ENCODE measurements around the gene ETFA.

ETFA gene

GRCh38 chr15:76343313-76343996, 32.2 kb upstream of the ETFA start:
- Mint-ChIP-seq H3K36me3 (ENCODE audit: low read depth) (peaks cover 15% of the 10 kb centered on the region), H3K4me1 (ENCODE audit: low read depth) (peaks cover 45% of the 10 kb centered on the region), H3K27ac (no peak overlapping the region), H3K4me3 (no peak overlapping the region), H3K9me3 (no peaks in the 10 kb centered on the region), H3K27me3 (peaks cover 84% of the 10 kb centered on the region)

DNA sequence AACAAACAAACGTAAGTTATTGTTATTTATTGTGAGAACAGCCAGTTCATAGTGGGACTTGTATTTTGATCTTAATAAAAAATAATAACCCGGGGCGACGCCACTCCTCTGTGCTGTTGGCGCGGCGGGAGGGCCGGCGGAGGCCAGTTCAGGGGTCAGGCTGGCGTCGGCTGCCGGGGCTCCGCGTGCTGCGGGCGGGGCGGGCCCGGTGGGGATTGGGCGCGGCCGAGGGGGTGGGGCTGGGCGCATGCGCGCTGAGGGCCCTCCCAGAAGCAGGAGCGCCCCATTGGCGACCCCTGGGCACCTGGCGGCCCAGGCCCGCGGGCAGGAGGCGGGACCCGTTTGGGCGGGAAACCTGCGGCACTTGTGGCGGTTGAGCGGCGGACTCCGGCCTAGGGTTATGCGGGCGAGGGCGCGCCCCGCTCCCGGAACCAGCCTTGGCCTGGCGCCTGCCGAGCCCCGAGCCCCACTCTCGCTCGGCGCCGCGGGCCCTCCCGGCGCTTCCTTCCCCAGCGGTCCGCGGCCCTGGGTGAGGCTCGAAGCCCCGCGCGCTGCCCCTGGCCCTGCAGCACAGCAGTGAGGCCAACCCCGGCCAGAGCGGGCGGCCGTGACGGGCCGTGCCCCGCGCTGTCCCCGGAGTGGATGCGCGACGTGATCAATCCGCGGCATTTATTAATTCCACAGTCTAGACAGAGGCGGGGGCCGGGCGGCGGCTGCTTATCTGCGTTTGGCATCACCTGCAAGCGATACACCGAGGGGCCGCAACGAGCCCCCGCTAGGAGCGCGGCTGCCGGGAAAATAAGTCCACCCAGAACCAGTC, 31.3 kb upstream of the ETFA start:
- Mint-ChIP-seq H3K4me1 (ENCODE audit: low read depth) (peaks cover 46% of the 10 kb centered on the region), H3K36me3 (ENCODE audit: low read depth) (peaks cover 7% of the 10 kb centered on the region), H3K4me3 (peak overlapping the region; percentile 59), H3K27me3 (peaks cover 78% of the 10 kb centered on the region), H3K27ac (no peak overlapping the region), H3K9me3 (no peaks in the 10 kb centered on the region)

GRCh38 chr15:76342058-76342381, 30.8 kb upstream of the ETFA start:
- no peak overlapping the region for H3K27ac Mint-ChIP-seq
- peaks cover 50% of the 10 kb centered on the region for H3K4me1 Mint-ChIP-seq (ENCODE audit: low read depth)
- H3K9me3 Mint-ChIP-seq, result no peaks in the 10 kb centered on the region
- peak overlapping the region; percentile 59 for H3K4me3 Mint-ChIP-seq
- H3K27me3 Mint-ChIP-seq, result peaks cover 81% of the 10 kb centered on the region
- peaks cover 6% of the 10 kb centered on the region for H3K36me3 Mint-ChIP-seq (ENCODE audit: low read depth)

DNA sequence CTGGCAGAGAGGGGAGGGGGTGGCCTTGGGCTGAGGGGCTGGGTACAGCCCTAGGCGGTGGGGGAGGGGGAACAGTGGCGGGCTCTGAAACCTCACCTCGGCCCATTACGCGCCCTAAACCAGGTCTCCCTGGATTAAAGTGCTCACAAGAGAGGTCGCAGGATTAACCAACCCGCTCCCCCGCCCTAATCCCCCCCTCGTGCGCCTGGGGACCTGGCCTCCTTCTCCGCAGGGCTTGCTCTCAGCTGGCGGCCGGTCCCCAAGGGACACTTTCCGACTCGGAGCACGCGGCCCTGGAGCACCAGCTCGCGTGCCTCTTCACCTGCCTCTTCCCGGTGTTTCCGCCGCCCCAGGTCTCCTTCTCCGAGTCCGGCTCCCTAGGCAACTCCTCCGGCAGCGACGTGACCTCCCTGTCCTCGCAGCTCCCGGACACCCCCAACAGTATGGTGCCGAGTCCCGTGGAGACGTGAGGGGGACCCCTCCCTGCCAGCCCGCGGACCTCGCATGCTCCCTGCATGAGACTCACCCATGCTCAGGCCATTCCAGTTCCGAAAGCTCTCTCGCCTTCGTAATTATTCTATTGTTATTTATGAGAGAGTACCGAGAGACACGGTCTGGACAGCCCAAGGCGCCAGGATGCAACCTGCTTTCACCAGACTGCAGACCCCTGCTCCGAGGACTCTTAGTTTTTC, 30.2 kb upstream of the ETFA start:
- peak overlapping the region; percentile 59 for H3K4me3 Mint-ChIP-seq
- H3K4me1 Mint-ChIP-seq (ENCODE audit: low read depth), result peaks cover 52% of the 10 kb centered on the region
- no peak overlapping the region for H3K27ac Mint-ChIP-seq
- peaks cover 83% of the 10 kb centered on the region for H3K27me3 Mint-ChIP-seq
- H3K9me3 Mint-ChIP-seq, result no peaks in the 10 kb centered on the region
- peaks cover 6% of the 10 kb centered on the region for H3K36me3 Mint-ChIP-seq (ENCODE audit: low read depth)

DNA sequence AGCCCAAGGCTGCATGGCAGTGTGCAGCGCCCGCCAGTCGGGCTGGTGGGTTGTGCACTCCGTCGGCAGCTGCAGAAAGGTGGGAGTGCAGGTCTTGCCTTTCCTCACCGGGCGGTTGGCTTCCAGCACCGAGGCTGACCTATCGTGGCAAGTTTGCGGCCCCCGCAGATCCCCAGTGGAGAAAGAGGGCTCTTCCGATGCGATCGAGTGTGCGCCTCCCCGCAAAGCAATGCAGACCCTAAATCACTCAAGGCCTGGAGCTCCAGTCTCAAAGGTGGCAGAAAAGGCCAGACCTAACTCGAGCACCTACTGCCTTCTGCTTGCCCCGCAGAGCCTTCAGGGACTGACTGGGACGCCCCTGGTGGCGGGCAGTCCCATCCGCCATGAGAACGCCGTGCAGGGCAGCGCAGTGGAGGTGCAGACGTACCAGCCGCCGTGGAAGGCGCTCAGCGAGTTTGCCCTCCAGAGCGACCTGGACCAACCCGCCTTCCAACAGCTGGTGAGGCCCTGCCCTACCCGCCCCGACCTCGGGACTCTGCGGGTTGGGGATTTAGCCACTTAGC, 29.6 kb upstream of the ETFA start:
- Mint-ChIP-seq H3K4me1 (ENCODE audit: low read depth) (peaks cover 56% of the 10 kb centered on the region), H3K4me3 (peak overlapping the region; percentile 84), H3K36me3 (ENCODE audit: low read depth) (peaks cover 6% of the 10 kb centered on the region), H3K27ac (peak overlapping the region; percentile 26), H3K9me3 (no peaks in the 10 kb centered on the region), H3K27me3 (peaks cover 86% of the 10 kb centered on the region)

DNA sequence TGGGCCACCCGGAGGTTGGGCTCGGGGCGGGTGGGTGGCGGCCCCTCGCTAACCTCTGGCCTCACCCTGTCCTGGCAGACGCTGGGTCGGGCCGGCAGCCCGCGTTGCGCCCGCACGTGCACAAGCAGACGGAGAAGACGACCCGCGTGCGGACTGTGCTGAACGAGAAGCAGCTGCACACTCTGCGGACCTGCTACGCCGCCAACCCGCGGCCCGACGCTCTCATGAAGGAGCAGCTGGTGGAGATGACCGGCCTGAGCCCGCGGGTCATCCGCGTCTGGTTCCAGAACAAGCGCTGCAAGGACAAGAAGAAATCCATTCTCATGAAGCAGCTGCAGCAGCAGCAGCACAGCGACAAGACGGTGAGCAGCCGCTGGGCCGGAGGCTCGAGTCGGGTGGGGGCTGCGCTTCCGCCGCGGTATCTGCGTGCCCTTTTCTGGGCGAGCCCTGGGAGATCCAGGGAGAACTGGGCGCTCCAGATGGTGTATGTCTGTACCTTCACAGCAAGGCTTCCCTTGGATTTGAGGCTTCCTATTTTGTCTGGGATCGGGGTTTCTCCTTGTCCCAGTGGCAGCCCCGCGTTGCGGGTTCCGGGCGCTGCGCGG, 29.0 kb upstream of the ETFA start:
- Mint-ChIP-seq H3K4me3 (peak overlapping the region; percentile 84), H3K27ac (peak overlapping the region; percentile 72), H3K36me3 (ENCODE audit: low read depth) (peaks cover 6% of the 10 kb centered on the region), H3K4me1 (ENCODE audit: low read depth) (peaks cover 58% of the 10 kb centered on the region), H3K27me3 (peaks cover 86% of the 10 kb centered on the region), H3K9me3 (no peaks in the 10 kb centered on the region)

DNA sequence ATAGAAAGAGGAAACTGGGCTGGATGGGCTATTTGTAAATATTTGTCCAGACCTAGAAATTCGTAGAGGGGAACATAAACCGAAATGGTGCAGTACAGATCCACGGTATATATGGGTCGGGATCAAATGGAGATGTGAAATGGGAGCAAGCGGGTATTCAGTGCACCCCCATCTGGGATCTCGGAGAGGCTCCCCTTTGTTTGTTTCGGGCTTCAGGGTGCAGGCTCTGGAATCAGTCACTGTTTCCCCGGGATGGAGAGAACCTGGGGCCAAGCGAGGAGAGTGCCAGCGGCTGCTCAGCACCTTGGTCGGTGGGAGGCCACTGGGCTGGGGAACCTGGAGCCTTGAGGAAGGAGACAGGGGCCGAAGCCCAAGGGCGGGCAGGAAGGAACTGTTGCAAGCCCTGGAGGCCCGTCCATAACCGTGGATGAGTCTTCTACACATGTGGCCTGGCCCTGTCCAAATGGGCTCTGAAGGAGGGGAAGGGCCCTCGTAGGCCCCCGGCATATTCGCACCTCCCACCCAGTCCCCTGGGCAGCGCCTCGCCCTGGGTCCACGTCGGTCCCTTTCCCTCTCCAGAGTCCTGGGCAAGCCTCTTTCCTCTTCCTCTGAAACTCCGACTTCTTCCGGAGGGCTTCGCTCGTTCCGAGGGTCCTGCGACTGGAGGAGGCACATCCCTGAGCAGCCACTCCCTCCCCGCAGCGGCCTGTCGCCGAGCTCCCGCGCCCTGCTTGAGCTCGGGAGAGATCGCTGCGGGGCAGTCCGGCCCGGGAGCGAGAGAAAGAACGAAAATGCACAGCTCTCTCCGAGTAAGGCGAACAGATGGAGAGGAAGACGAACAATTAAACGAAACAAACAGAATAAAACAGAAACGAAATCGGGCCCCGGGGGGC, 28.3 kb upstream of the ETFA start:
- Mint-ChIP-seq H3K27ac (peak overlapping the region; percentile 72), H3K27me3 (peaks cover 85% of the 10 kb centered on the region), H3K4me1 (ENCODE audit: low read depth) (peaks cover 60% of the 10 kb centered on the region), H3K36me3 (ENCODE audit: low read depth) (peaks cover 6% of the 10 kb centered on the region), H3K4me3 (peak overlapping the region; percentile 84), H3K9me3 (no peaks in the 10 kb centered on the region)

DNA sequence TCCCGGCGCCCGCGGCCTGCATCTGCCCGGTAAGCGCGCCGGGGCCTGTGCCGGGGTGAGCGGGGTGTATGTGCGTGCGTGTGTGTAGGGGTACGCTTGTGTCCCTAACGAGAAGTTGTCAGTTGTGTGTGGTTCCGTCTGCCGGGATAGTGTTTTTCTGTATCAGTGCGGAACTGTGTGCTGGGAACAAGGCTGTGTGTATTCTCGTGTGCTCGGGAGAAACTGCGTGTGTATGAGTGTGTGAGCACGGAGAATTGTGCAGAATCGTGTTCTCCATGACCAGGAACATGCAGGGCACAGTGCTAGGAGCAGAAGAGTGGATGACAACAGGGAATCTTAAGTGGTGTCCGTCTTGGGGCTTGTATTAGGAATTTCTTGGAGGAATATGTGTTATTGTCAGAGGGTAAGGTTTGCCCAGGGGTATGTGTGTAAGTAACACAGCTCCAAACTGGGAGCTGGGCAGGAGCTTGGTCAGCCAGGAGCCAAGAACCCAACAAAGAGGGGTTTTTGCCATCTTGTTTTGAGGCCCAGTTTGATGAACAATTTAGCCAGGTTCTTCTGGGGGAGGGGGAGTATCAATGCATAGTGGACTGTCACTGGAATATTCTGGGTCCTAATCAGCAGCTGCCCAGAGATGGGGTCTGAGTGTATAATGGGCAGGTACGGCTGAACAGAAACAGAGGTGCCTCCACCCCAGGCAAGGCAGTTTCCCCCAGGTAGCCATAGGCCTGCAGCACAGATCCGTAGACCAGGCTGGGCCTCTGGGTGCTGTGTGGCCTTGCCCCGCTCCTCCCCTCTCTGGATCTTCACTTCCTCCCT, 27.4 kb upstream of the ETFA start:
- Mint-ChIP-seq H3K4me3 (peak overlapping the region; percentile 84), H3K36me3 (ENCODE audit: low read depth) (peaks cover 3% of the 10 kb centered on the region), H3K27me3 (peaks cover 84% of the 10 kb centered on the region), H3K4me1 (ENCODE audit: low read depth) (peaks cover 60% of the 10 kb centered on the region), H3K9me3 (no peaks in the 10 kb centered on the region), H3K27ac (peak overlapping the region; percentile 2)

- no peak overlapping the region for H3K27ac Mint-ChIP-seq
- H3K36me3 Mint-ChIP-seq (ENCODE audit: low read depth), result peaks cover 3% of the 10 kb centered on the region
- peaks cover 82% of the 10 kb centered on the region for H3K27me3 Mint-ChIP-seq
- H3K4me3 Mint-ChIP-seq, result peak overlapping the region; percentile 68
- no peaks in the 10 kb centered on the region for H3K9me3 Mint-ChIP-seq
- H3K4me1 Mint-ChIP-seq (ENCODE audit: low read depth), result peaks cover 60% of the 10 kb centered on the region
Observed at GRCh38 chr15:76337696-76338485, 26.6 kb upstream of the ETFA start.

- Mint-ChIP-seq H3K9me3 (no peaks in the 10 kb centered on the region), H3K27ac (peak overlapping the region; percentile 7), H3K4me1 (ENCODE audit: low read depth) (peaks cover 59% of the 10 kb centered on the region), H3K27me3 (peaks cover 87% of the 10 kb centered on the region), H3K36me3 (ENCODE audit: low read depth) (peaks cover 3% of the 10 kb centered on the region), H3K4me3 (peak overlapping the region; percentile 68)
Observed at GRCh38 chr15:76337059-76337695, 25.9 kb upstream of the ETFA start.

- Mint-ChIP-seq H3K27me3 (peaks cover 79% of the 10 kb centered on the region), H3K4me3 (peak within 1 kb of the TSS; percentile 68), H3K4me1 (ENCODE audit: low read depth) (peaks cover 51% of the 10 kb centered on the region), H3K27ac (peak within 1 kb of the TSS; percentile 36), H3K9me3 (no peaks in the 10 kb centered on the region), H3K36me3 (ENCODE audit: low read depth) (peaks cover 3% of the 10 kb centered on the region)
Observed at GRCh38 chr15:76336254-76337058, 25.2 kb upstream of the ETFA start, which contains the start of gene ISL2. ISL2 (plus strand) TSS chr15:76336773; CDS start chr15:76336884, 111 bp downstream.

Measured in stimulated activated naive CD8-positive, alpha-beta T cell treated with anti-CD3 and anti-CD28 coated beads, Interleukin-15, Interleukin-2, amounts not matched to agents 100 ng/mL and 50 ng/mL, for 24 hours (primary cell).